T-helper 1 cell (primary cell): ENCODE results near the gene ZFP57.

Experiments used
- DNase-seq, 5 donors: peaks; one replicate each; pipeline ENCODE4 v3.0.0-alpha.2; 2012 to 2020

Gene ZFP57

GRCh38 chr6:29624520-29624961 lies 56.4 kb downstream of the ZFP57 start:
- DNase-seq: no peak
